Epithelial cell of proximal tubule (primary cell): Measurements from ENCODE around the gene B4GALT5. TPM values are rescaled to one million over a fixed set of nuclear protein-coding genes. Genes with fewer than 3 reads are reported as not detected.
"Not testable (repeated sequence)": the region's sequence is repeated elsewhere in the genome, so short reads cannot be mapped to it uniquely, and the experiment has no call there.

ENCODE experiments used
- DNase-seq: peaks from one replicate; pipeline ENCODE4 v3.0.0-alpha.2; 2011; ENCODE audit warnings: low read depth
- H3K4me3 ChIP-seq: 2 replicates; pipeline ENCODE4 v1.5.1; 2011; ENCODE audit warnings: low read depth, mild to moderate bottlenecking, low read length
- CTCF ChIP-seq: conservative IDR thresholded peaks from 2 replicates; pipeline ENCODE4 v1.5.1; 2012; ENCODE audit warnings: low read depth, mild to moderate bottlenecking, low read length
- total RNA-seq: library from RNA; depleted of rRNA; stranded (reverse); fragments of >200 nt; gene quantifications from 2 replicates; pipeline ENCODE4 v1.2.3, GENCODE V29; 2015

The B4GALT5 gene
- total RNA-seq, 1 donor from 2014 or later = 27.4 TPM

- no peak overlapping the region for H3K4me3 ChIP-seq
- TF ChIP-seq CTCF = no peak
- no peak for DNase-seq
These were observed 97.3 kb downstream of the B4GALT5 start for GRCh38 chr20:49616154-49617007.

GRCh38 chr20:49615401-49616153 is 98.1 kb downstream of the B4GALT5 start:
- TF ChIP-seq CTCF = no peak
- DNase-seq = no peak
- no peak overlapping the region for H3K4me3 ChIP-seq

GRCh38 chr20:49615051-49615400 is 98.7 kb downstream of the B4GALT5 start:
- H3K4me3 ChIP-seq, DNase-seq: not testable (repeated sequence)

GRCh38 chr20:49614338-49615050 is 99.2 kb downstream of the B4GALT5 start:
- no peak for TF ChIP-seq CTCF
- H3K4me3 ChIP-seq = no peak overlapping the region
- no peak for DNase-seq

- no peak overlapping the region for H3K4me3 ChIP-seq
- TF ChIP-seq CTCF = no peak
- no peak for DNase-seq
These were observed 101.4 kb downstream of the B4GALT5 start for GRCh38 chr20:49612127-49612738.

GRCh38 chr20:49611539-49612126 is 102.0 kb downstream of the B4GALT5 start:
- not testable (repeated sequence) for DNase-seq
- H3K4me3 ChIP-seq = peak overlapping the region; percentile 44

GRCh38 chr20:49610691-49611538 is 102.8 kb downstream of the B4GALT5 start:
- TF ChIP-seq CTCF = peak; percentile 94
- H3K4me3 ChIP-seq = peak overlapping the region; percentile 44
- DNase-seq = no peak
